ENCODE measurements around the gene FBXO42. TPM values are rescaled to one million over a fixed set of nuclear protein-coding genes. Genes with fewer than 3 reads are reported as not detected.

Gene FBXO42
- total RNA-seq, 1 donor from 2014 or later = 18.5 TPM

- Mint-ChIP-seq H3K27ac (no peak overlapping the region), H3K9me3 (no peaks in the 10 kb centered on the region), H3K27me3 (ENCODE audit: low read depth) (no peaks in the 10 kb centered on the region), H3K36me3 (ENCODE audit: low read depth) (peaks cover 40% of the 10 kb centered on the region), H3K4me1 (ENCODE audit: low read depth) (no peaks in the 10 kb centered on the region), H3K4me3 (ENCODE audit: low read depth) (no peak overlapping the region)
- intact Hi-C loops (cut with micrococcal nuclease) = no loop called here
- DNase-seq (ENCODE audit: low spot score) = no peak
These were observed 55.6 kb downstream of the FBXO42 start for GRCh38 chr1:16296643-16297042.

GRCh38 chr1:16294219-16295212, 57.8 kb downstream of the FBXO42 start:
- Mint-ChIP-seq H3K36me3 (ENCODE audit: low read depth) (peaks cover 37% of the 10 kb centered on the region), H3K27ac (no peak overlapping the region), H3K9me3 (no peaks in the 10 kb centered on the region), H3K4me1 (ENCODE audit: low read depth) (peaks cover 3% of the 10 kb centered on the region), H3K4me3 (ENCODE audit: low read depth) (no peak overlapping the region), H3K27me3 (ENCODE audit: low read depth) (no peaks in the 10 kb centered on the region)
- DNase-seq (ENCODE audit: low spot score) = no peak
- intact Hi-C loops (cut with micrococcal nuclease) = no loop called here

GRCh38 chr1:16293538-16293937, 58.7 kb downstream of the FBXO42 start:
- intact Hi-C loops (cut with micrococcal nuclease) = no loop called here
- H3K27me3 Mint-ChIP-seq (ENCODE audit: low read depth) = no peaks in the 10 kb centered on the region
- H3K36me3 Mint-ChIP-seq (ENCODE audit: low read depth) = peaks cover 40% of the 10 kb centered on the region
- no peaks in the 10 kb centered on the region for H3K9me3 Mint-ChIP-seq
- DNase-seq (ENCODE audit: low spot score) = no peak
- no peak overlapping the region for H3K27ac Mint-ChIP-seq
- H3K4me1 Mint-ChIP-seq (ENCODE audit: low read depth) = peaks cover 3% of the 10 kb centered on the region
- H3K4me3 Mint-ChIP-seq (ENCODE audit: low read depth) = no peak overlapping the region

GRCh38 chr1:16292739-16293138, 59.5 kb downstream of the FBXO42 start:
- Mint-ChIP-seq H3K4me3 (ENCODE audit: low read depth) (no peak overlapping the region), H3K27me3 (ENCODE audit: low read depth) (no peaks in the 10 kb centered on the region), H3K27ac (no peak overlapping the region), H3K36me3 (ENCODE audit: low read depth) (peaks cover 42% of the 10 kb centered on the region), H3K4me1 (ENCODE audit: low read depth) (peaks cover 3% of the 10 kb centered on the region), H3K9me3 (no peaks in the 10 kb centered on the region)
- DNase-seq (ENCODE audit: low spot score) = no peak
- intact Hi-C loops (cut with micrococcal nuclease) = no loop called here

- H3K27ac Mint-ChIP-seq = no peak overlapping the region
- H3K36me3 Mint-ChIP-seq (ENCODE audit: low read depth) = peaks cover 31% of the 10 kb centered on the region
- H3K9me3 Mint-ChIP-seq = no peaks in the 10 kb centered on the region
- intact Hi-C loops (cut with micrococcal nuclease) = no loop called here
- no peak overlapping the region for H3K4me3 Mint-ChIP-seq (ENCODE audit: low read depth)
- H3K4me1 Mint-ChIP-seq (ENCODE audit: low read depth) = peaks cover 3% of the 10 kb centered on the region
- DNase-seq (ENCODE audit: low spot score) = no peak
- no peaks in the 10 kb centered on the region for H3K27me3 Mint-ChIP-seq (ENCODE audit: low read depth)
These were observed 62.3 kb downstream of the FBXO42 start for GRCh38 chr1:16289959-16290358.

GRCh38 chr1:16286122-16286521, 66.2 kb downstream of the FBXO42 start:
- H3K4me1 Mint-ChIP-seq (ENCODE audit: low read depth) = peaks cover 2% of the 10 kb centered on the region
- DNase-seq (ENCODE audit: low spot score) = no peak
- H3K9me3 Mint-ChIP-seq = no peaks in the 10 kb centered on the region
- intact Hi-C loops (cut with micrococcal nuclease) = no loop called here
- H3K27me3 Mint-ChIP-seq (ENCODE audit: low read depth) = no peaks in the 10 kb centered on the region
- H3K27ac Mint-ChIP-seq = no peak overlapping the region
- H3K4me3 Mint-ChIP-seq (ENCODE audit: low read depth) = no peak overlapping the region
- H3K36me3 Mint-ChIP-seq (ENCODE audit: low read depth) = peaks cover 16% of the 10 kb centered on the region

GRCh38 chr1:16281765-16282164, 70.5 kb downstream of the FBXO42 start:
- no peak for DNase-seq (ENCODE audit: low spot score)
- no peak overlapping the region for H3K27ac Mint-ChIP-seq
- no peak overlapping the region for H3K4me3 Mint-ChIP-seq (ENCODE audit: low read depth)
- peaks cover 9% of the 10 kb centered on the region for H3K36me3 Mint-ChIP-seq (ENCODE audit: low read depth)
- peaks cover 5% of the 10 kb centered on the region for H3K4me1 Mint-ChIP-seq (ENCODE audit: low read depth)
- H3K9me3 Mint-ChIP-seq = no peaks in the 10 kb centered on the region
- no peaks in the 10 kb centered on the region for H3K27me3 Mint-ChIP-seq (ENCODE audit: low read depth)
- intact Hi-C loops (cut with micrococcal nuclease) = no loop called here

GRCh38 chr1:16279186-16279585, 73.1 kb downstream of the FBXO42 start:
- Mint-ChIP-seq H3K36me3 (ENCODE audit: low read depth) (peaks cover 6% of the 10 kb centered on the region), H3K27ac (no peak overlapping the region), H3K4me1 (ENCODE audit: low read depth) (peaks cover 5% of the 10 kb centered on the region), H3K9me3 (no peaks in the 10 kb centered on the region), H3K27me3 (ENCODE audit: low read depth) (no peaks in the 10 kb centered on the region), H3K4me3 (ENCODE audit: low read depth) (no peak overlapping the region)
- no peak for DNase-seq (ENCODE audit: low spot score)
- intact Hi-C loops (cut with micrococcal nuclease) = no loop called here

GRCh38 chr1:16276302-16277030, 75.8 kb downstream of the FBXO42 start:
- Mint-ChIP-seq H3K27me3 (ENCODE audit: low read depth) (no peaks in the 10 kb centered on the region), H3K9me3 (no peaks in the 10 kb centered on the region), H3K36me3 (ENCODE audit: low read depth) (peaks cover 7% of the 10 kb centered on the region), H3K4me1 (ENCODE audit: low read depth) (peaks cover 5% of the 10 kb centered on the region), H3K27ac (no peak overlapping the region), H3K4me3 (ENCODE audit: low read depth) (no peak overlapping the region)
- no peak for DNase-seq (ENCODE audit: low spot score)
- intact Hi-C loops (cut with micrococcal nuclease) = no loop called here

- intact Hi-C loops (cut with micrococcal nuclease) = no loop called here
- H3K27me3 Mint-ChIP-seq (ENCODE audit: low read depth) = no peaks in the 10 kb centered on the region
- H3K9me3 Mint-ChIP-seq = no peaks in the 10 kb centered on the region
- peaks cover 5% of the 10 kb centered on the region for H3K4me1 Mint-ChIP-seq (ENCODE audit: low read depth)
- DNase-seq (ENCODE audit: low spot score) = no peak
- no peak overlapping the region for H3K4me3 Mint-ChIP-seq (ENCODE audit: low read depth)
- no peak overlapping the region for H3K27ac Mint-ChIP-seq
- H3K36me3 Mint-ChIP-seq (ENCODE audit: low read depth) = peaks cover 13% of the 10 kb centered on the region
These were observed 76.7 kb downstream of the FBXO42 start for GRCh38 chr1:16275591-16275990.

GRCh38 chr1:16267690-16268180, 84.5 kb downstream of the FBXO42 start:
- Mint-ChIP-seq H3K27ac (no peak overlapping the region), H3K27me3 (ENCODE audit: low read depth) (no peaks in the 10 kb centered on the region), H3K9me3 (no peaks in the 10 kb centered on the region), H3K4me3 (ENCODE audit: low read depth) (no peak overlapping the region), H3K36me3 (ENCODE audit: low read depth) (peaks cover 8% of the 10 kb centered on the region), H3K4me1 (ENCODE audit: low read depth) (peaks cover 11% of the 10 kb centered on the region)
- no peak for DNase-seq (ENCODE audit: low spot score)
- intact Hi-C loops (cut with micrococcal nuclease) = no loop called here

- peaks cover 7% of the 10 kb centered on the region for H3K36me3 Mint-ChIP-seq (ENCODE audit: low read depth)
- H3K27me3 Mint-ChIP-seq (ENCODE audit: low read depth) = no peaks in the 10 kb centered on the region
- intact Hi-C loops (cut with micrococcal nuclease) = no loop called here
- peaks cover 11% of the 10 kb centered on the region for H3K4me1 Mint-ChIP-seq (ENCODE audit: low read depth)
- H3K27ac Mint-ChIP-seq = no peak overlapping the region
- no peak overlapping the region for H3K4me3 Mint-ChIP-seq (ENCODE audit: low read depth)
- no peaks in the 10 kb centered on the region for H3K9me3 Mint-ChIP-seq
- no peak for DNase-seq (ENCODE audit: low spot score)
These were observed 85.7 kb downstream of the FBXO42 start for GRCh38 chr1:16266411-16267118.

All from activated T-helper 2 cell treated with anti-CD3 and anti-CD28 coated beads, Interferon-gamma antibody, Interleukin-2, Interleukin-4, amounts not matched to agents 10 μg/mL and 5 μg/mL and 100 μg/mL, durations not matched to agents 14 hours and 24 hours and 36 hours (primary cell).